D721Med (cell line): ENCODE data around the gene BEAN1.

ENCODE experiments used
- DNase-seq: peaks from one replicate; pipeline ENCODE4 v3.0.0; 2011; ENCODE audit warnings: low spot score; ENCODE audit not compliant: insufficient read length
- FAIRE-seq: peaks from 2 replicates; lab custom pipeline; 2011; peaks lifted over from hg19 to GRCh38; lab: Jason Lieb, UNC
- CTCF ChIP-seq: IDR thresholded peaks from 2 replicates; pipeline ENCODE4 v1.5.1; 2012; ENCODE audit warnings: mild to moderate bottlenecking, control low read depth; ENCODE audit not compliant: insufficient read depth; ENCODE audit errors: missing control alignments

Gene BEAN1

GRCh38 chr16:66429290-66429962 lies 2.3 kb downstream of the BEAN1 start:
- FAIRE-seq (no peak), DNase-seq (no peak)
- TF ChIP-seq CTCF = no peak

GRCh38 chr16:66430214-66430613 lies 3.1 kb downstream of the BEAN1 start:
- no peak for DNase-seq
- FAIRE-seq = no peak
- no peak for TF ChIP-seq CTCF

GRCh38 chr16:66431760-66432159 lies 4.7 kb downstream of the BEAN1 start:
- DNase-seq (no peak), FAIRE-seq (no peak)
- no peak for TF ChIP-seq CTCF

- DNase-seq = no peak
- FAIRE-seq = no peak
- TF ChIP-seq CTCF = no peak
These were observed 5.3 kb downstream of the BEAN1 start for GRCh38 chr16:66432429-66432828.

GRCh38 chr16:66434619-66435430 lies 7.7 kb downstream of the BEAN1 start:
- FAIRE-seq = no peak

GRCh38 chr16:66435896-66436295 lies 8.8 kb downstream of the BEAN1 start:
- no peak for TF ChIP-seq CTCF
- FAIRE-seq (no peak), DNase-seq (no peak)

More at GRCh38 chr16:66434619-66435430, 7.7 kb downstream of the BEAN1 start:
- no peak for TF ChIP-seq CTCF
- no peak for DNase-seq
